ENCODE data around the gene MRPL17.

The MRPL17 gene

GRCh38 chr11:6681949-6682348 is 1.2 kb downstream of the MRPL17 start:
- DNase-seq: no peak

- no peak for DNase-seq
Measured at GRCh38 chr11:6681505-6681904, 1.6 kb downstream of the MRPL17 start.

GRCh38 chr11:6677018-6677417 is 6.1 kb downstream of the MRPL17 start:
- no peak for DNase-seq

GRCh38 chr11:6674862-6675261 is 8.3 kb downstream of the MRPL17 start:
- DNase-seq: no peak

GRCh38 chr11:6674219-6674597 is 8.9 kb downstream of the MRPL17 start:
- no peak for DNase-seq

DNA sequence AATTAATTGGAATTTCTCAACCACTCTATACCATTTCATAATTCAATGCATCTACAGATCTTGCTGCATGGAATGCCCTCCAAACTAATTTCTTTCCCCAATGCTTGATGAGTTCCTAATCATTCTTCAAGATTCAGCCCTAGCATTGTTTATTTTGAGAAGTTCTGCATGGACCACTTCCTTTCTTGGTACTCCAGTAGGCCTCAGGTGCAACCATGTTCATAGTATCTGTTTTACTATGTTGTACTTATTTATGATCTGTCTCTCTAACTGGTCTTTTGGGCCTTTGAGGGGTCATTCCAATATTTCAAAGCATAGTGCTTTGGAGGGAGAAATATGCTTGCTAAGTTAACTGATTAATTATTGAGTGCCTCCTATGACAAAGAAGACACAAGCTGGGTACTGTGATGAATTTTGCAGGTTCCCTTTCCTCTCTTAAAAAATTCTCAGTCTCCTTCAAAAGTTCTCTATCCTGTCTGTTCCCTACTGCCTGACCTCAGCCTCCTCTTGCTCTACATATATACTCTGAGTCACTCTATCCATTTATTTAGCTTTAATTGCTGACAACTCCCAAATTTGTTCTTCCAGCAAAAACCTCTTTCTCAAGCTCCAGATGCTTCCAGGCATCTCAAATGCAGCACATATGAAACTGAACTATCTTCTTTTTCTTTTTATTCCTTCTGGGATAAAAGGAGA is 9.5 kb downstream of the MRPL17 start:
- DNase-seq: no peak

DNA sequence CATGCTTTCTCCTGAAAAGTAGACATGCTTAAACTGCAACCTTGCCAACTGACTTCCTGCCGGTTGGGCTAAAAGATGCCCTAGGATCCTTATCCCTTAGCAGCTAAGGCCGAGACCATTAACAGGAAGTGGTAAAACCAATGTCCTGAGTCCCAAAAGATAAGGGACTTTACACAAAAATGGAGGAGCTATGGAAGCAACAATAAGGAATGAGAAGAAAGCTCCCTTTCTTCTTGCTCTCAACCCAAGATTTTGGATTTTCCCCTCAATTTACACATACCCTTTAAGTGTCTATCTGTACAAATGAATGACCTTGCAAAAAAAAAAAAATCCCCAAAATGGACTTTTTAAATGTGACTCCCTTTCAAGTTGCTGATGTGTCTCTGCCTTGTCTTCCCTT is 11.1 kb downstream of the MRPL17 start:
- no peak for DNase-seq

DNA sequence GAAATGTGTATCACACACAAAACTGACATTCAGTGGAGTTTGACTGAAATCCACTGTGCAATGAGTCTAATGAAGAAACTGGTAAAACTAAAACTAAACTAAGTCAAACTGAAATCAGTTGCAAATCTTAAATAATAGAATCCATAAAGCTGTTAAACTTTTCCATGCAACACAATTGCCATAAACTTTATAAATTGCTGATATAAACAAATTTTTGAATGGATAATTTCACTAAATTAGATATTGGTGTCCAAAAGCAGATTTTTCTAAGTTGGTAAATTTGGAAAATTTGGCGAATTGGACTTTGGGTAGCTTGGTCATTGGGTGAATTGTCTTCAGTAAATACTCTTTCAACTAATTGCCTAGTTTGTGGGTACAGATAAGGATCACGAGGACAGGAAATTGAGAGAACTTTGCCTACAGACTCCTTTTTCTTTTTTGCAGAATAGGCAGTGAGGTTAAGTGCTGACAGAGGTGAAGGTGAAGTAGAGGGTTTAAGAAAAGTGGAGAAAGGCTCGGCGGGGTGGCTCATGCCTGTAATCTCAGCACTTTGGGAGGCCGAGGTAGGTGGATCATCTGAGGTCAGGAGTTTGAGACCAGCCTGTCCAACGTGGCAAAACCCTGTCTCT is 12.8 kb downstream of the MRPL17 start:
- DNase-seq: peak; percentile 33

DNA sequence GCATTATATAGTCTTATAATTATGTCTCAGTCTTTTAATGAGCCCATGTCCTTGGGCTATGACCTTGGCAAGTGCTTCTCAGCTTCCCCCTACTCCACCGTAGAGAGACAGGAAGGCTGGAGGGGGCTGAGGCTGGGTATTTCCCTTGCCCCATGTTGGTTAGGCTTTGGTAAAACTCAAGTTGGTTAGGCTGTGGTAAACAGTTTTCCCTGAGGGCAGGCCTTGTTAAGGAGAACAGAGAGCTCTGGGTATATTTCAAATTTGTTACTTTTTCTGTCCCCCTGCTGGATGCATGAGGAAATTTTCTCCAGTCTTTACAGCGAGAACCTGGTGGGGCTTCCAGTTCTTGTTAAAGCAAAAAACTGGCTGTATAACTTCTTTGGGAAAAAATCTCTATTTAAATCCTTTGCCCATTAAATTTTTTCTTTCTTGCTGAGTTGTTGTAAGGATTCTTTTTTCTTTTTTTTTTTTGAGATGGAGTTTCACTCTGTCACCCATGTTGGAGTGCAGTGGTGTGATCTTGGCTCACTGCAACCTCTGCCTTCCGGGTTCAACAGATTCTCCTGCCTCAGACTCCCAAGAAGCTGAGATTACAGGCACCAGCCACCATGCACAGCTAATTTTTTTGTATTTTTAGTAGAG is 15.3 kb downstream of the MRPL17 start:
- DNase-seq: peak; percentile 68

- peak; percentile 48 for DNase-seq
Measured at GRCh38 chr11:6666302-6667183, 16.6 kb downstream of the MRPL17 start.

DNA sequence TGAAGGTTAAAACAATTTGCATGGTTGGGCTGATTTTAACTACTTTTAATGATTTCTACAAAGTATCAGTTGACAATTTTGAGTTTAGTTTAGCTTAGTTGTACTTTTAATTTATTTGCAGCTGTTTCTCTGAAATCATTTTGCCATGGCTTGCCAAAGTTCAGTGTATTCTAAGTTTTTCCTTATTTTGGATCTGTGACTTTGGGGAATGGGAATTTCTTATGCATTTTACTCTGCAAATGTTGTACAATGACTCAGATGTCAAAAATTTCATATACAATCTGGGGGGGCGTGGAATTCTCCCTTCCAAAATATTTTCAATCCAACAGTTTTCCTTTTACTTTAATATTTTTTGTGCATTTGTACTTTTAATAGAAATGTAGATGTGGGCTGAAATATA is 18.6 kb downstream of the MRPL17 start:
- DNase-seq: no peak

DNA sequence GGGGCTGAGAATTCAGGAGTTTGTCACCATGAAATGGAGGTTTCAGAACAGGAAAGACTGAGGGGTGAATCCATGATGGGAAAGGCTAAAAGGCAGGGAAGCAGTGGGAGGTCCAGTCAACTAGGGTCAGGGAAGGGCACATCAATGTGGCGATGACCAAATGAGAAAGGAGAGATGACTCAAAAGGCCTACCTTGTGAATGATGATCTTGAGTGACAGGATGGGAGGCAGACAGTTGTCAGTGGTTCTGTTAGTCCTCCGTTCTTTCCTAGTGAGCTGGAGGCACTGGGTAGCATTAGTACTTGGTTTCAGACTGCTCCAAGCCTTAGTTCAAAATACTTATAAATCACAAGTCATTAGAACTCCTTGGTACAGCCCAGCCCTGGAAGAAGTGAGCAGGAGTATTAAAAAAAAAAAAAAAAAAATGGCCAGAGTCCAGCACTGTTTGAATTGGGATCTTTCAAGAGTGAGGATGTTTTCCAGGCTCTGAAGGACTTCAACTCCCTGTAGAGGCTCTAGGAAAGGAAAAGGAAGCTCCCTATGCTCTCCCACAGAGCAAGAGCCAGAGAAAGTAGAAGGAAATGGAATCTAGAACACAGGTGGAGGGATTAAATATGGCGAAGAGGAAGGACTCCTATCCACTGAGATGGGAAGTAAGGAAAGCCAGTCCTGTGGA is 19.2 kb downstream of the MRPL17 start:
- no peak for DNase-seq

- no peak for DNase-seq
Measured at GRCh38 chr11:6660712-6661111, 22.4 kb downstream of the MRPL17 start.

- no peak for DNase-seq
Measured at GRCh38 chr11:6658647-6659046, 24.5 kb downstream of the MRPL17 start.

- DNase-seq: no peak
Measured at GRCh38 chr11:6657346-6657745, 25.8 kb downstream of the MRPL17 start.

- DNase-seq: no peak
Measured at GRCh38 chr11:6656936-6657335, 26.2 kb downstream of the MRPL17 start.

GRCh38 chr11:6656584-6656915 is 26.6 kb downstream of the MRPL17 start:
- DNase-seq: no peak

GRCh38 chr11:6655790-6656583 is 27.2 kb downstream of the MRPL17 start, which contains the start of gene DCHS1:
TSS of gene DCHS1 (minus strand) at chr11:6655809. CDS start at chr11:6641613, 14,196 bp downstream.
- no peak for DNase-seq

DNA sequence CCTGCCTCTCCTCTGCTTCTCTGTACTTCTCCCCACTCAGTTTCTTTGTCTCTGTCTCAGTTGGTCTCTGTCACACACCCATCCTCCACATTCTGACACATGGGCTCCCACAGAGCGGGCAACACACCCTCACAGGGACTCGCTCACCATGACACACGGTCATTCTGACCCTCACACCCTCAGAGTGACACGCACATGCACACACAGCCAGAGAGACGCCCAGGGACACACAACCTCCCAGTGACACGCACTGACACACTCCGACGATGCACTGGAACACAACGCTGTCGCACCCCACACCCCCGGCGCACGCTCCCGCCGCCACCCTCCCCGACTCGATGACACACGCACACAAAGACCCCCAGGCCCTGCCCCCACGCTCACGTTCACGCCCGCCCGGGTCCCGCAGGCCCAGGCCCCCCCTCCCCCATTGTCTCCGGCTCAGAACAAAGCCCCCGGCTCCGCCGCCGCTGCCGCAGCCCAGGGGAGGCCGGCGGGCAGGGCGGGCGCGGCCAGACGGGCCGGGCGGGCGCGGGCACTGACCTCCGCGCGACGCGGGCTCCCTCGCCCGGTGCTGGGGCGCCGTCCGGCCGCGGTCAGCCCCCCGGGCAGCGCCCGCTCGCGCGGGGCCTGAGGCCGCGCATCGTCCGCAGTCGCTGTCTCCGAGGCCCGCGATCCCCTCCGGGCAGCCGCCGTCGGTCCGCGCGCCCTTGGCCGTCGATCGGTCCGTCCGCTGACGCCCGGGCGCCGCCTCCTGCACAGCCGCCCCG is 27.9 kb downstream of the MRPL17 start:
- no peak for DNase-seq

GRCh38 chr11:6654281-6655019 is 28.7 kb downstream of the MRPL17 start:
- no peak for DNase-seq
